Erythroblast (primary cell): ENCODE measurements around the gene GAPDHS.
A peak's percentile ranks its signal among the peaks of the same experiment; 100 is the strongest.

Source experiments
- DNase-seq, 2 experiments: peaks; one replicate each; lab custom pipeline; 2025; lab: John Stamatoyannopoulos, UW
- GATA1 ChIP-seq: IDR thresholded peaks from 2 replicates; pipeline ENCODE4 v1.6.1; 2011; ENCODE audit warnings: low read depth, mild to moderate bottlenecking, control low read depth, low read length, moderate library complexity
- POLR2A ChIP-seq: IDR thresholded peaks from 2 replicates; pipeline ENCODE4 v1.6.1; 2011; ENCODE audit warnings: mild to moderate bottlenecking, low read length

The GAPDHS gene

DNA sequence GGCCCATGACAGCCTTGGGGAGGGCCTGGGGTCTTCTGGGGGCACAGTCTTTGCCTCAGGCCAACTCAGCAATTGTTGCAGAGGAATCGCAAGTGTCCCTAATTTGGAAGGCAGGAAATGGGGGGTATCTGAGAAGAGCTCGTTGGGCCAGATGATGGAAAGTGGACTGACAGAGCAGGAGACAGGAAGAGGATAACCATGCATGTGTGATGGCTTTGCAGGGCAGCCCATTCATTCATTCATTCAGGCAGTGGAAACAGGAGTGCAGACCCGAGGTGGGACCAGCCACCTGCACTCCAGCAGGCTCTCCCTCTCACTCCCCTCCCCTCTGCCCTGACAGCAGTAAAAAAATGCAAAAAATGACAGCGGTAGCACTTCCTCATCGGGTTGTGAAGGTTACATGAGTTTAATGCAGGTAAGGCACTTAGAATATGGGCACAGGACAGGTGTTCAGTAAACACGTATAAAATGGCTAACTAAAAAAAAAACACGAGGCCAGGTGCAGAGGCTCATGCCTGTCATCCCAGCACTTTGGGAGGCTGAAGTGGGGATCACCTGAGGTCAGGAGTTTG lies 7.2 kb downstream of the GAPDHS start:
- DNase-seq, result no peak
- TF ChIP-seq GATA1 (no peak), POLR2A (no peak)

DNA sequence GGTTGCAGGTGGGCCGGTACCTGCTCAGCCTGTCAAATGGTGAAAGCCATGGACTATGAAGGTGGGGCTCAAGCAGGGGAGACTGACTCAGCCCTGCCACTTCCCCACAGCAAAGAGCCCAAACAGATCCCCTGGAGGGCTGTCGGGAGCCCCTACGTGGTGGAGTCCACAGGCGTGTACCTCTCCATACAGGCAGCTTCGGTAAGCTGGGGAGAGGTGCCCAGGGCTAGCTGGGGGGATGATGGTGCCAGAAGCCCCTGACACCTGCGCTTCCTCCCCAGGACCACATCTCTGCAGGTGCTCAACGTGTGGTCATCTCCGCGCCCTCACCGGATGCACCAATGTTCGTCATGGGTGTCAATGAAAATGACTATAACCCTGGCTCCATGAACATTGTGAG lies 9.0 kb downstream of the GAPDHS start:
- TF ChIP-seq GATA1 (no peak), POLR2A (no peak)
- DNase-seq, result no peak

DNA sequence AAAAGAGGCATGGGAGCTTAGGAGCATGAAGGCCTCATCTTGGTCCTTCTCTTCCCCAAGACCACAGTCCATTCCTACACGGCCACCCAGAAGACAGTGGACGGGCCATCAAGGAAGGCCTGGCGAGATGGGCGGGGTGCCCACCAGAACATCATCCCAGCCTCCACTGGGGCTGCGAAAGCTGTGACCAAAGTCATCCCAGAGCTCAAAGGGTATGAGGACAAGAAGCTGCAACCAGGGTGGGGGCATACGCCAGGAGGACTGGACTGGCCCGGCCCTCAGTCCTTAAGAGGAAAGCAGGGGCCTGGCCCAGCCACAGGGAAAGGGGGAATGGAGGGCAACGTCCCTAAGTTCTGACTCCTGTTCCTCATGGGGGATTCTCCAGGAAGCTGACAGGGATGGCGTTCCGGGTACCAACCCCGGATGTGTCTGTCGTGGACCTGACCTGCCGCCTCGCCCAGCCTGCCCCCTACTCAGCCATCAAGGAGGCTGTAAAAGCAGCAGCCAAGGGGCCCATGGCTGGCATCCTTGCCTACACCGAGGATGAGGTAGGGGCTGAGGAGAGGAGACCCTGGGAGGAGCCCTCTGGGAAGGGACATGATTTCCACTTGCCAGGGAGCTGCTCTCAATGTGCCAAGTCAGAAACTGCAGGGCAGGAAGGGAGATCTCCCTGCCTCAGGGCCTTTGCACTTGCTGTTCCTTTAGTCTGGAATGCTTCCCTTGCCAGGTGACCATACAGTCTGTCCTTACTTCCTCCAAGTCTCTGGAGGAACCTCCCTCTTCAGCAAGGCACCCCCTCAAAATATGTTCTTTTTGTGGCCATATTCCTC lies 10.2 kb downstream of the GAPDHS start:
- no peak for DNase-seq
- TF ChIP-seq GATA1 (no peak), POLR2A (no peak)

DNA sequence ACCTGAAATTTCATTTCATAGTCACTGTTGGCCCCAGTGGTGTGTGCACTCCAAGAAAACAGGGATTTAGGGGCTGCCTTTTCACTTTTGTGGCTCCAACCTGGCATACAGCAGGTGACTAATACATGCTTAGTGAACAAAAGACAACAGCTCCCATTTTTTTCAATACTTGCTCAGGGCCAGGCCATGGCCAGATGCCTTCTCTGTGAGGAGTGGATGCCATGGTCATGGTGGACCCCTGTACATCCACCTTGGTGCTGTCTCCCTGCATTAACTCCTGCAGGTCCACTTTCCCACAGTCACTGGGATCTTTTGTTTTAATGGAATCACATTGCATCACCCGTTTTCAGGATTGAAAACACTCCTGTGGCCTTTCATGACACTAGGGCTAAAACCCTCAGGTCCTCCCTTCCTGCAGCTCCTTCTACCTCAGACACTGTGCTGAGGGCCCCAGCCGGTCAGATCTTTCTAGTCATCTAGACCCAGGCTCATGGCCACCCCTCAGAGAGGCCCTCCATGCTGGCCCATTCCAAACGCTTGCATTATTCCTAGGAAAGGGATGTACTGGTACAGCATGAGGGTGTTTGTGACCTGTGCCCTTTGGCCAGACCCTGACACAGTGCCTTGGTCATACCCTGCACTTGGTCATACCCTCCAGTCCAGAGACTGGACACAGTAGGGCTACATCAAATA lies 11.0 kb downstream of the GAPDHS start:
- TF ChIP-seq POLR2A (no peak), GATA1 (no peak)

DNA sequence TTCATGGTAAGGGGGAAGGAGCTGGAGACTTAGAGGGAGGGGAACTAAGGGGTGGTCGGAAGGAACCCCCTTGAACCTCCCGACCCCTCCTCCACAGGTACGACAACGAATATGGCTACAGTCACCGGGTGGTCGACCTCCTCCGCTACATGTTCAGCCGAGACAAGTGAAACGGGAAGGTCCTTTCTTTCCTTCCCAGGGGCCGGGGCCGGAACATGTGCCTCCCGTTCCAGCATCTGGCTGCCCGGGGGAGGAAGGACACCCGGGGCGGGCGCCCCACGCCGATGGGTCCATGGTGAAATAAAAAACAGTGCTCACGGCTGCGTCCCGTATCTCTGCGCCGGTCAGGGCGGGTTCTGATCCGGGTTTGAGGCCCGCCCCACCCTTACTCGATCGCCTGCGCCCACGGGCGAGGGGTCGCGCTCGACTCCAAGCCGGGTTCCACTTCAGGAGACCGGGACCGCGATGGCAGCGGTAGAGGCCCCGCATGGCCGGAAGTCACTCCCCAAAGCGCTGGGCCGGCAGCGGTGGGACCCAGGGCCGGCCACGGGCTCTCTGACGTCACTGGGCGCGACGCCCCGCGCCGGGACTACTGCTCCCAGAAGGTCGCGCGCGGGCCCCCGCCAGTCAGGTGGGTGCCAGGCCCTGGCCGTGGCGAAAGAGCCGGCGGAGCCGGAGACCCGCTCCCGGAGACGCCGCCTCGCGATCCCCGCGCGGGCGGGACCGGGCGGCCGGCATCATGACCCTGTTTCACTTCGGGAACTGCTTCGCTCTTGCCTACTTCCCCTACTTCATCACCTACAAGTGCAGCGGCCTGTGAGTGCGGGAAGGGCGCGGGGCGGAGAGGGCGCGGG lies 12.0 kb downstream of the GAPDHS start, which contains the start of gene TMEM147:
TSS of gene TMEM147 (plus strand) at position 626 of the 854 bp plus-strand sequence. CDS start at position 740, 114 bp downstream.
- peak; percentile 90 to 92 for DNase-seq
- no peak for TF ChIP-seq GATA1
- peak; percentile 76 for TF ChIP-seq POLR2A

More for the DNA sequence above, 11.0 kb downstream of the GAPDHS start:
- DNase-seq, result no peak

DNA sequence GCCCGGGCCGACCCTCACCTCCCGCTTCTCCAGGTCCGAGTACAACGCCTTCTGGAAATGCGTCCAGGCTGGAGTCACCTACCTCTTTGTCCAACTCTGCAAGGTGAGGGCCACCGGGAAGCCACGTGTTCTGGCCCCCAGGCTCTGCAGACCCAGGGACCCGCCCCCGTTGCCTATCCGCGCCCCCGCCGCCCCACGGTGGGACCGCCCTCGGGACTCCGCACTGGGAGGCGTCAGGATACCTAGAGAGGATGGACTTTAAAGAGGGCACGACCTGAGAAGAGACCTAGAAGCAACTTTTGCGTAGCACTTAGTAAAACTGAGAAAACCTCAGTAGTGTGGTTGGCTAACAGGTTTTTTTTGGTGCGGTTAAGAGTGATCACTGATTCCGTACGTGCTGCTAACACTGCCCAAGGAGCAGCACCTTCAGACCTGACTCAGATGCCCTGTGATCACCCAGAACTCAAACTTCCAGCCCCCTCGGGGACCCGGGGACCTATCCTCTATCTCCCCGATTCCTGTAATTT lies 12.7 kb downstream of the GAPDHS start:
- TF ChIP-seq GATA1 (no peak), POLR2A (no peak)
- DNase-seq, result peak; percentile 54 to 66

DNA sequence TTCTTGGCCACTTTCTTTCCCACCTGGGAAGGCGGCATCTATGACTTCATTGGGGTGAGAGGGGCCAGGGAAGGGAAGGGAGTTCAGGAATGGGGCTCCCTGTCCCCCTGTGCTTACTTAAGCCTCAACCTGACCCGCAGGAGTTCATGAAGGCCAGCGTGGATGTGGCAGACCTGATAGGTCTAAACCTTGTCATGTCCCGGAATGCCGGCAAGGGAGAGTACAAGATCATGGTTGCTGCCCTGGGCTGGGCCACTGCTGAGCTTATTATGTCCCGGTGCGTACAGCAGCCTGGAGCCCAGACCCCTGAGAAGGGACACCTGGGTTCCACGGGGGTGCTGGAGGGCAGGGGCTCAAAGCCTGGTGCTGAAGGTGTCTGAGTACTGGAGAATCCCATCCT lies 13.3 kb downstream of the GAPDHS start:
- DNase-seq, result no peak
- no peak for TF ChIP-seq GATA1
- TF ChIP-seq POLR2A, result no peak

DNA sequence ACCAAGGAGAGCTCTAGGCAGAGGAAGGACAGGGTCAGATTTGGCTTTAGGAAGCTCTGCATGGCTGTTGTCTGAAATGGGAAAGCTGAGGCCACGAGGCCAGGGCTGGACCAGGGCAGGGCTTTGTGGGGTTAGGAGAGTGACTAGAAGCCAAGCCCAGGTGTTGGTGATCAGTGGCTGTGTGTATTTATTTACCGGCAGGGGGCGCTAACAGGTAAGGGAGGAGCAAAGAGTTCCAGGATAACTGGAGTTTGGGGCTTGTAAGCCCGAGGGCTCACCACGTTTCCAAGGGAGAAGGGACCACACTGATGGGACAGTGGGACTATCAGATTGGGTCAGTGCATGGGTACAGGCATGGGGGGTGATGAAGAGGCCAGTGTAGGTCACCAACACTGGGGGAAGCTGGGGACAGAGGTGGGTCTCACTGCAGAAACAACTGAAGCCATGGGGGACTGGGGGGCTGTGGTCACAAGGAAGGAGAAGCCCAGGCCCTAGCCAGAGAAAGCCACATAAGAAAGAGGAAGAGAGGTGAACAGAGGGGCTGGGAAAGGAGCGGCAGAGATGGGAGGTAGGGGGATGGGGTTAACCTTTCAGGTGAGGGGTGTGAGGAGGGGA lies 16.0 kb downstream of the GAPDHS start:
- DNase-seq, result peak; percentile 74 to 87
- TF ChIP-seq POLR2A, result no peak
- TF ChIP-seq GATA1, result no peak

DNA sequence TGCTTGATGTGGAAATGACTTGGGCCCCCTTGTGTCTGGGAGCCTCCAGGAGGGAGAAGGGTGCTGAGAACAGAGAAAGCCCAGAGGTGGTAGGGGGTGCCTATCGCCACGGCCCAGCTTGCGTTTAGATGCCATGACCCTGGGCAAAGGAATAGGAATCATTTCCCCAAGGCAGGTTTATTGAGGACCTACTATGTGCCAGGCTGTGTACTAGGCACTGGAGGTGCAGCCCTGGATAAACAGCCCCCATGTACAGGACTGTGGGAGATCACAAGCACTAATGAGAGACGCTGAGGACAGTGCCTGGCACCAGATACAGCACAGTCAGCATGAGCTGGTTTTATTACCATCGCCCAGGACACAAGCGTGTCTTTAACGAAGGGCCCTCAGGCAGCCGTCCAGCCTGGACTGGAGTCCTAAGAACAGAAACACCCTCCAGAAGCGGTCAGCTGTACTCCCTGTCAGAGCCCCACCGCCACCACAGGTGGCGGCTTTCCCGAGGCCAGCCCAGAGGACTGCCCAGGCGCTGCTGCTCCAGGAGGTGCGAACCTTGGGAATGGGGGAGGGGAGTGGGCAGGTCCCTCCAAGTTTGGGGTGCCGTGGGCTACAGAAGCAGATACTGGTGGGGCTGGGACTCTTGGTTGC lies 16.7 kb downstream of the GAPDHS start:
- DNase-seq, result no peak
- TF ChIP-seq POLR2A (no peak), GATA1 (no peak)

DNA sequence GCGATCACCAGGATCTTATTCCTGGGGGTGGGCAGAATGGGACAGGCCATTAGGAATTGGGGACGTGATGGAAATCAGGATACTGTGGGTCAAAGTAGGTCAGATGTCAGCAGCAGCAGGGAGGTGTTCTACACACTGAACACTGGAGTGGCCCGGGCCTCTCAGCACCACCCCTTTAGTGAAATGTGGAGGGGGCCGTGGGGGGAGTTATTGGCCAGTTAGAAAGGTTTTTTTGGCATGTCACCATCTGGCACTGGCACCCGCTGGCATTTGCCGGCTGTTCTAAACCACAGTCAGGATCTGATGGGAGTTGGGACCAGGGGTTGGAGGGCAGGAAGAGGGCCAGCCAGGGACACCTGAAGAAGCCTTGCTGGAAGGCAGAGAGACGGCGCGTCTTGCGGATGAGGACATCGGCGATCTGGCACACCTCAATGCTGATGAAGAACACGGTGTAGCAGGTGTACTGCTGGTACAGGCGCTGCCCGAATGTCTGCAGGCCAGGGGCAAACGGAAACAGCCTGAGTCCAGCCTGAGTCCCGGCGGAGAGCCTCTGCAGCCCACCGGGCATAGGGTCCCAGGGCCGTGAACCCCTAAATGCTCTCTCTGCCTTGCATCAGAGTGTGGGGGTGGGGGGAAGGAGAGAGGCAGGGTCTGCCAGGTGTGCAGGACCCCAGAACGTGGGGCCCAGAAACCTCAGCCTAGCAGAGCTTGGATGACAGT lies 18.0 kb downstream of the GAPDHS start:
- no peak for DNase-seq
- no peak for TF ChIP-seq POLR2A
- no peak for TF ChIP-seq GATA1

DNA sequence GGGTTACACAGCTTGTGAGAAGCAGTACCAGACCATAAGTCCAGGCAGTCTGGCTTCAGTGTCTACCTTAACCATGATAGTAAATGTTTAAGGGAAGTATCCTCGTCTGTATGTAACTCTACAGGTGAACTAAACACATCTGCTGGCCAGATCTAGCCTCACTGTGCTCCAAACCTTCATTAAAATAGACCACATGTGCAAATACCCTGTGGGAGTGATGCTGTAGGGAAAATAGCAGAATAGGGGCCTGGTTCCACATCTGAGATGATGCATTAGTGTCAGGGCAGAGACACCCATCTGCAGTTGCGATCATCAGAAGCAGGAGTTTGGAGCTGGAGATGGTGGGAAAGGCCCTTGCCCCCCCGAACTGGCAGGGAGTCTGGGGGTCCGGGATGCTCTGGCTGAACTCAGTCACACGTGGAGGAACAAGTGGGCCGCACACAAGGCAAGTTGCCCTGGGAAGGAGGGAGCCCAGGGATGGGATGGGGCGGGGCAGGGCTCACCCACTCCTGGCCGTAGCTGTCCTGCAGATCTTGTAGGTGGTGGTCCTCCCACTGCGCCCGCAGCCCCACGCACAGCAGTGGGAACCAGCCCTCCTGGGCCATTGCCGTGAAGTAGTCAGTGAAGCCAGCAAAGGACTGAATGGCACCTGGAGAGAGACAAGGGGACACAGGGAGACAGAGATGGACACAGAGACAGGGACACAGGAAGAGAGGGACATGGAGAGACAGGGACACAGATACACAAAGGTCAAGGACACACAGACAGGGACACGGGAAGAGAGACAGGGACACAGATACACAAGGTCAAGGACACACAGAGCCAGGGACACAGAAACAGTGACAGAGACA lies 19.5 kb downstream of the GAPDHS start:
- TF ChIP-seq POLR2A, result no peak
- TF ChIP-seq GATA1, result no peak
- DNase-seq, result no peak
